Trophoblast cell (in vitro differentiated cells and primary cell): ENCODE data around the gene HINT2.

Experiments used
- DNase-seq, 2 donors: peaks; one replicate each; pipeline ENCODE4 v3.0.0-alpha.2; 2016
- H2AFZ ChIP-seq: 2 replicates; pipeline ENCODE4 v1.6.1; 2013; ENCODE audit warnings: low read length, moderate library complexity, mild to moderate bottlenecking; ENCODE audit not compliant: insufficient read depth, poor library complexity
- H2AK5ac ChIP-seq: 2 replicates; pipeline ENCODE4 v1.6.1; 2013; ENCODE audit warnings: mild to moderate bottlenecking, low read length
- H2BK120ac ChIP-seq: 2 replicates; pipeline ENCODE4 v1.6.1; 2013; ENCODE audit warnings: low read length, mild to moderate bottlenecking, moderate library complexity; ENCODE audit not compliant: insufficient read depth, poor library complexity
- H2BK12ac ChIP-seq: 2 replicates; pipeline ENCODE4 v1.6.1; 2013; ENCODE audit warnings: mild to moderate bottlenecking, low read length, moderate library complexity
- H2BK5ac ChIP-seq: 2 replicates; pipeline ENCODE4 v1.6.1; 2013; ENCODE audit warnings: low read length, low read depth, moderate library complexity, mild to moderate bottlenecking; ENCODE audit not compliant: poor library complexity
- H3K14ac ChIP-seq: 2 replicates; pipeline ENCODE4 v1.6.1; 2013; ENCODE audit warnings: mild to moderate bottlenecking, low read length
- H3K18ac ChIP-seq: 2 replicates; pipeline ENCODE4 v1.6.1; 2013; ENCODE audit warnings: mild to moderate bottlenecking, low read length
- H3K23ac ChIP-seq: 2 replicates; pipeline ENCODE4 v1.6.1; 2013; ENCODE audit warnings: low read length
- H3K27ac ChIP-seq: 2 replicates; pipeline ENCODE4 v1.5.1; 2013; ENCODE audit warnings: low read depth, mild to moderate bottlenecking, inconsistent platforms, low read length, moderate library complexity
- H3K27me3 ChIP-seq: 2 replicates; pipeline ENCODE4 v1.6.1; 2013; ENCODE audit warnings: inconsistent platforms, mild to moderate bottlenecking, low read length, moderate library complexity; ENCODE audit not compliant: insufficient read depth
- H3K36me3 ChIP-seq, 2 experiments: 1 replicate in 1 of 2; 2 replicates in 1 of 2; pipeline ENCODE4 v1.6.1; 2013; ENCODE audit warnings: low read length in 2 of 2, mild to moderate bottlenecking in 2 of 2, moderate library complexity in 1 of 2; ENCODE audit not compliant: insufficient read depth in 2 of 2, control insufficient read depth in 1 of 2
- H3K4ac ChIP-seq: 2 replicates; pipeline ENCODE4 v1.6.1; 2013; ENCODE audit warnings: low read depth, mild to moderate bottlenecking, low read length, moderate library complexity
- H3K4me1 ChIP-seq, 2 experiments: 1 replicate in 1 of 2; 2 replicates in 1 of 2; pipeline ENCODE4 v1.6.1; 2013; ENCODE audit warnings: low read length in 2 of 2, mild to moderate bottlenecking in 2 of 2, moderate library complexity in 1 of 2; ENCODE audit not compliant: insufficient read depth in 2 of 2, control insufficient read depth in 1 of 2
- H3K4me2 ChIP-seq: 2 replicates; pipeline ENCODE4 v1.6.1; 2013; ENCODE audit warnings: inconsistent platforms, mild to moderate bottlenecking, low read length, moderate library complexity
- H3K4me3 ChIP-seq: 2 replicates; pipeline ENCODE4 v1.5.1; 2013; ENCODE audit warnings: mild to moderate bottlenecking, low read depth, low read length, inconsistent platforms
- H3K79me1 ChIP-seq: one replicate; pipeline ENCODE4 v1.6.1; 2013; ENCODE audit warnings: low read length
- H3K79me2 ChIP-seq: 2 replicates; pipeline ENCODE4 v1.6.1; 2013; ENCODE audit warnings: low read length, mild to moderate bottlenecking; ENCODE audit not compliant: control insufficient read depth, insufficient read depth, poor library complexity
- H3K9ac ChIP-seq: 2 replicates; pipeline ENCODE4 v1.6.1; 2013; ENCODE audit warnings: mild to moderate bottlenecking, low read length
- H3K9me3 ChIP-seq: 2 replicates; pipeline ENCODE4 v1.6.1; 2013; ENCODE audit warnings: low read depth, mild to moderate bottlenecking, control low read depth, inconsistent platforms, low read length; ENCODE audit not compliant: insufficient read depth
- H4K12ac ChIP-seq: 2 replicates; pipeline ENCODE4 v1.6.1; 2013; ENCODE audit warnings: low read depth, mild to moderate bottlenecking, low read length, moderate library complexity
- H4K8ac ChIP-seq: 2 replicates; pipeline ENCODE4 v1.6.1; 2013; ENCODE audit warnings: low read depth, mild to moderate bottlenecking, low read length, moderate library complexity
- H4K91ac ChIP-seq: one replicate; pipeline ENCODE4 v1.6.1; 2013; ENCODE audit warnings: low read depth, mild to moderate bottlenecking, low read length, moderate library complexity
- WGBS: extraction: QIAGEN DNeasy Blood & Tissue Kit; methylation state at CpG from one replicate; pipeline ENCODE4 v1.1.7; 2013; ENCODE audit warnings: missing lambda C conversion rate; ENCODE audit not compliant: insufficient read length, insufficient coverage; ENCODE audit errors: extremely low coverage; 5-methylcytosine and 5-hydroxymethylcytosine counted together

HINT2 gene

DNA sequence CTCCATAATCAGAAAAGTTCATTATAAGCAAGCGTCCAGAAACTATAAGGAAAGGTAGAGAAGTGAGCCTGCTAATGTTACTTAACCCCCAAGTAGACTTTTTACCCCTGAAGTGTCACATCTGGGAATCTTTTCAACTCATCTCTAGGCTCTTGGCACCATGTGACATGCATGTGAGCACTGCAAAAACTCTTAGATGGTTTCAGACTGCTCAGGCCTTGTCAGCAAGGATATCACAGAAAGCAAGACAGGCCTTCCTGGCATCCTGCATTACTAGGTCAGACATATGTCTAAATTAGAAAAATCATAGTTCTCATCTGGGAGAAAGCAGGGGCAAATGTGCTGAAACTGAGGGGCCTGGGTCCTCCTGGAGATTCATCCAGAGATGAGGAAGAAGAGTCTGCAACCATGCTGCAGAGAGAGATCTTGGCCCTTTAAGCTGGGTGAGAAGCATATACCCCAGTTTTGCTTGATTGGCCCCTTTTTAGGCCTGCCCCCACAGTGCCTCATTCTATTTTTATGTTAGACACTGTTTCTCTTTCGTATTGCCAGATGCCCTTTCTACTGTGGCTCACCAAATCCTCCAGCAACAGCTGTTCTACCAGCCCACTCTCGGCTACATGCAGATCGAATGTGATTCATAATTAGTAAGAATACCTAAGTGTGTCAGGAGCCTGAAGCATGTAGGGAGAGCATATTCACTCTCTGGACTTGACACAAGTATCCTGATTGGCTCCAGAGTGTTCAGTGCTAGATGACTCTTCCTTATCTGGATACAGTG is 33.1 kb upstream of the HINT2 start:
- no peak overlapping the region for H4K91ac ChIP-seq
- peaks cover 4 to 10% of the 10 kb centered on the region in 2 experiments for H3K4me1 ChIP-seq
- H3K23ac ChIP-seq, result no peak overlapping the region
- H2BK5ac ChIP-seq, result no peak overlapping the region
- no peak overlapping the region for H3K4me2 ChIP-seq
- H2AK5ac ChIP-seq, result no peak overlapping the region
- H3K27me3 ChIP-seq, result peaks cover 3% of the 10 kb centered on the region
- H4K8ac ChIP-seq, result no peak overlapping the region
- no peak overlapping the region for H2BK12ac ChIP-seq
- no peak overlapping the region for H3K27ac ChIP-seq
- no peak overlapping the region for H3K14ac ChIP-seq
- no peak overlapping the region for H3K9ac ChIP-seq
- H4K12ac ChIP-seq, result no peak overlapping the region
- no peak overlapping the region for H3K4ac ChIP-seq
- peaks cover 2% of the 10 kb centered on the region for H3K9me3 ChIP-seq
- H3K79me2 ChIP-seq, result no peaks in the 10 kb centered on the region
- H3K18ac ChIP-seq, result no peak overlapping the region
- peaks cover 0 to 3% of the 10 kb centered on the region in 2 experiments for H3K36me3 ChIP-seq
- no peak overlapping the region for H2BK120ac ChIP-seq
- no CpG with 5 or more reads among the region's 4 CpGs for WGBS
- H2AFZ ChIP-seq, result no peak overlapping the region
- no peaks in the 10 kb centered on the region for H3K79me1 ChIP-seq
- no peak for DNase-seq
- H3K4me3 ChIP-seq, result no peak overlapping the region

DNA sequence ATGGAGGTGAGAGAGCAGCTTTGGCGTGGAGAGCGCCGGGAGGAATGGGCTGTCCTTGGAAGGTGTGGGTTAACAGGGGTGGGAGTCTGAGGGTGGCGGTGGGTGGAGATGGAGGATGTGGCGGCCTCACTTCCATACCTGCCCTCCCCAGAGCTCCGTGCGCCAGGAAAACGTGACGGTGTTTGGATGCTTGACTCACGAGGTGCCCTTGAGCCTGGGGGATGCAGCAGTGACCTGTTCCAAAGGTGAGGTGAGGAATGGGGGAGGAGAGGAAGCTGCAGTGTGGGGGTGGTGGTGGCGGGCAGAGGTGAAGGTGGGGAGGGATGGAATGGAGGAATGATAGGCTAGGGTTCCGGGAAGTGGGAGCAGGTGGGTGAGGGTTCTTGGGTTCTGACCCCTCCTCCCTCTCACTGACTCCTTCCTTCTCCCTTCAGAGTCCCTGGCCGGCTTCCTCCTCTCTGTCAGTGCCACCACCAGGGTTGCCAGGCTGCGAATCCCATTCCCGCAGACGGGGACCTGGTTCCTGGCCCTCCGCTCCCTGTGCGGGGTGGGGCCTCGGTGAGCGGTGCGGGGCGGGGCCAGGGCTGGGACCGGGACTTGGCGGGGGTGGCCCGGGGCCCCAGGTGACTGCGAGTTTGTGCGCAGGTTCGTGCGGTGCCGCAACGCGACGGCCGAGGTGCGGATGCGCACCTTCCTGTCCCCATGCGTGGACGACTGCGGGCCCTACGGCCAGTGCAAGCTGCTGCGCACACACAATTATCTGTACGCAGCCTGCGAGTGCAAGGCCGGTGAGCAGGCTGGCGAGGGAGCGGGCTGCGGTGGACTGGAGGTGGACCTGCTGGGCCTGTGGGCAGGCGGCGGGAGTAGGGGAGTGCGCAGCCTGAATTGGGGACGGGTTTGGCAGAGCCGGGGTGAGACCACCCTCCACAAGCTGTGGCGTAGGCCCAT is 31.3 kb upstream of the HINT2 start:
- Histone ChIP-seq H2BK120ac (no peak overlapping the region), H3K14ac (no peak overlapping the region), H4K91ac (no peak overlapping the region), H3K27me3 (peaks cover 3% of the 10 kb centered on the region), H2AK5ac (no peak overlapping the region), H3K23ac (no peak overlapping the region), H3K4me2 (peak overlapping the region; percentile 56), H2AFZ (no peak overlapping the region), H3K4me3 (peak overlapping the region; percentile 32), H2BK5ac (no peak overlapping the region), H3K9me3 (peaks cover 2% of the 10 kb centered on the region), H3K79me2 (no peaks in the 10 kb centered on the region), H3K4ac (no peak overlapping the region), H3K4me1 (peaks cover 4 to 10% of the 10 kb centered on the region in 2 experiments), H3K79me1 (no peaks in the 10 kb centered on the region), H3K9ac (no peak overlapping the region), H4K8ac (no peak overlapping the region), H4K12ac (no peak overlapping the region), H3K18ac (no peak overlapping the region), H3K27ac (no peak overlapping the region), H3K36me3 (peaks cover 0 to 5% of the 10 kb centered on the region in 2 experiments), H2BK12ac (no peak overlapping the region)
- no CpG with 5 or more reads among the region's 53 CpGs for WGBS
- DNase-seq, result peak in 1 of 2 donors; percentile 26

DNA sequence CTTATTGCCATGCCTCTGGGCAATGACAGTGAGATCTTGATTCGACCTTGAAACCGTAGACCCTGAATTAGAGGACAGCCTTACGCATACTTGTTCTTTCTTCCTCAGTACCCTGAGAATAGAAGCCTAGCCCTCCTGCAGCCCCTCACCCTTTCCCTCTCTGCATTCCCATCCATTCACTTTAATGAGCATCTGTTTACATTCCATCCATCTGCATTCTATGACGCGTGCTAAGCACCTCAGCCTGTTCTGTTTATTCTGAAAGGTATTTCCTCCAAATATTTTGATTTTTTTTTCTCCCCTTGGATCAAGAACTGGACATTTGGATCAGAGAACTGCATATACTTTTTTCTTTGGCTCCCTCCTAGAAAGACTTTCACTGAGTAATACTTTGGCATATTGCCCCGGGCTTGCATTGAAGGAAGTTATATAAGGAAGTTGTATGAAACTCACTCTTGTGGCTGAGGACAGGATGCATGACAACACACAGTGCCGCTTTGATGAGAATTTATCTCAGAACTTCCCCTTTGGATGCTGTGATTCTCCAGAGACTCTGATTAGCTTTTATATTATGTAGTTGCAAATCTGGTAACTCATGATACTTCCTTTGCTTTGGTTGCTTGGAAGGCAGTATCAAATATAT is 29.9 kb upstream of the HINT2 start:
- no peak overlapping the region for H2AK5ac ChIP-seq
- no peak overlapping the region for H2AFZ ChIP-seq

DNA sequence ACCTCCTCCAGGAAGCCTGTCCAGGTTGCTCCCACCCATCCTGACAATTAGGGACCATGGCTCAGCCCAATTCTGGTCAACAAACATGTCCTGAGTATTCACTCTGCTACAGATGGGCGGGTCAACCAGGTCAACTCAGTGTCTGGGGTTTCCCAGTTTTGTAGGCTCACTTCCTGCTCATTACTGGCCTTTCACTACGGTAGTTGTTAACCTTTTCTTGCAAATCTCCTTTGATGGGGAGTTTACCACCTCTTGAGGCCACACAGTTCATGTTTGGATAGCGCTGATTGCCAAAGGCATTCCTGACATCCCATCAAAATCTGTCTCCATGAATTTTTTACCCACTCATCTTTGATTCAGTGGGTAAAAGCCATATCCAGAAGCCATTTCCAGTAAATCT is 28.0 kb upstream of the HINT2 start:
- H3K27me3 ChIP-seq, result peaks cover 3% of the 10 kb centered on the region
- H2BK5ac ChIP-seq, result no peak overlapping the region
- no peak overlapping the region for H3K14ac ChIP-seq
- no peak overlapping the region for H4K91ac ChIP-seq
- no peak overlapping the region for H2AFZ ChIP-seq
- H3K23ac ChIP-seq, result no peak overlapping the region
- no peak overlapping the region for H3K4ac ChIP-seq
- H3K79me2 ChIP-seq, result no peaks in the 10 kb centered on the region
- H2BK120ac ChIP-seq, result no peak overlapping the region
- no peak for DNase-seq
- H2AK5ac ChIP-seq, result no peak overlapping the region
- H4K12ac ChIP-seq, result no peak overlapping the region
- no peak overlapping the region for H3K18ac ChIP-seq
- H3K9me3 ChIP-seq, result peaks cover 2% of the 10 kb centered on the region
- H3K27ac ChIP-seq, result no peak overlapping the region
- peaks cover 4 to 10% of the 10 kb centered on the region in 2 experiments for H3K4me1 ChIP-seq
- H3K4me2 ChIP-seq, result no peak overlapping the region
- H3K9ac ChIP-seq, result no peak overlapping the region
- no CpG with 5 or more reads among the region's 3 CpGs for WGBS
- no peaks in the 10 kb centered on the region for H3K79me1 ChIP-seq
- H2BK12ac ChIP-seq, result no peak overlapping the region
- no peak overlapping the region for H3K4me3 ChIP-seq
- H4K8ac ChIP-seq, result no peak overlapping the region
- H3K36me3 ChIP-seq, result peaks cover 0 to 5% of the 10 kb centered on the region in 2 experiments

More for the DNA sequence above, 29.9 kb upstream of the HINT2 start:
- Histone ChIP-seq H3K9ac (no peak overlapping the region), H3K14ac (no peak overlapping the region), H3K79me1 (no peaks in the 10 kb centered on the region), H3K79me2 (no peaks in the 10 kb centered on the region), H3K9me3 (peaks cover 2% of the 10 kb centered on the region), H4K91ac (no peak overlapping the region), H4K8ac (no peak overlapping the region), H3K4me1 (peaks cover 4 to 10% of the 10 kb centered on the region in 2 experiments), H3K27me3 (peaks cover 3% of the 10 kb centered on the region), H3K4me2 (no peak overlapping the region), H3K4ac (no peak overlapping the region), H2BK120ac (no peak overlapping the region), H4K12ac (no peak overlapping the region), H3K36me3 (peaks cover 0 to 5% of the 10 kb centered on the region in 2 experiments), H2BK5ac (no peak overlapping the region), H3K4me3 (no peak overlapping the region), H2BK12ac (no peak overlapping the region), H3K23ac (no peak overlapping the region), H3K18ac (no peak overlapping the region), H3K27ac (no peak overlapping the region)
- no CpG with 5 or more reads among the region's 7 CpGs for WGBS
- DNase-seq, result peak; percentile 22 to 39
